DND-41 (cell line): ENCODE data around the gene NPPB.

Experiments
- ATAC-seq: fragments of 200-7000 bp; cut with Tn5 transposase; 3 replicates; pipeline ENCODE4 v1.9.1; 2021; ENCODE audit warnings: low read depth; ENCODE audit not compliant: insufficient read depth
- DNase-seq: peaks from one replicate; pipeline ENCODE4 v3.0.0-alpha.2; 2020
- H2AFZ ChIP-seq: 2 replicates; pipeline ENCODE4 v1.6.0; 2012; ENCODE audit warnings: low read depth, low read length
- H3K27ac ChIP-seq: 2 replicates; pipeline ENCODE4 v1.5.1; 2012; ENCODE audit warnings: low read length, inconsistent platforms
- H3K27me3 ChIP-seq: fragments of 200-600 bp; sonication (generic); 2 replicates; pipeline ENCODE4 v1.6.0; 2012; ENCODE audit warnings: low read length, mild to moderate bottlenecking, inconsistent platforms; ENCODE audit not compliant: insufficient read depth, poor library complexity
- H3K36me3 ChIP-seq: 2 replicates; pipeline ENCODE4 v1.5.1; 2012; ENCODE audit warnings: low read length, inconsistent platforms; ENCODE audit not compliant: insufficient read depth
- H3K4me1 ChIP-seq: 2 replicates; pipeline ENCODE4 v1.5.1; 2012; ENCODE audit warnings: mild to moderate bottlenecking, low read length; ENCODE audit not compliant: insufficient read depth
- H3K4me2 ChIP-seq: 2 replicates; pipeline ENCODE4 v1.6.0; 2012; ENCODE audit warnings: mild to moderate bottlenecking, moderate library complexity, low read length, inconsistent platforms; ENCODE audit not compliant: insufficient read depth
- H3K4me3 ChIP-seq, 2 experiments: fragments of 200-600 bp in 1 of 2; shearing (Covaris generic) in 1 of 2; 2 replicates each; pipeline ENCODE4 v1.5.1; 2012 to 2016; ENCODE audit warnings: inconsistent platforms in 2 of 2, low read length in 2 of 2, mild to moderate bottlenecking in 2 of 2, low read depth in 1 of 2, moderate library complexity in 1 of 2
- H3K79me2 ChIP-seq: 2 replicates; pipeline ENCODE4 v1.6.0; 2012; ENCODE audit warnings: low read length, inconsistent platforms; ENCODE audit not compliant: insufficient read depth
- H3K9ac ChIP-seq: 2 replicates; pipeline ENCODE4 v1.6.0; 2012; ENCODE audit warnings: low read depth, mild to moderate bottlenecking, inconsistent platforms, low read length, moderate library complexity
- H3K9me3 ChIP-seq: 2 replicates; pipeline ENCODE4 v1.5.1; 2012; ENCODE audit warnings: low read length, moderate library complexity, mild to moderate bottlenecking, inconsistent platforms; ENCODE audit not compliant: insufficient read depth, severe bottlenecking
- H4K20me1 ChIP-seq: 2 replicates; pipeline ENCODE4 v1.6.0; 2012; ENCODE audit warnings: low read length; ENCODE audit not compliant: insufficient read depth
- EZH2 ChIP-seq: IDR thresholded peaks from 3 replicates; pipeline ENCODE4 v1.6.1; 2012; ENCODE audit warnings: borderline replicate concordance, low read depth, mild to moderate bottlenecking, moderate library complexity, low read length, inconsistent platforms; ENCODE audit not compliant: severe bottlenecking
- TF ChIP-seq, protein P1 (sequence below): IDR thresholded peaks from 2 replicates; pipeline ENCODE4 v1.5.1; 2012; ENCODE audit warnings: borderline replicate concordance, low read length, moderate library complexity, mild to moderate bottlenecking; ENCODE audit not compliant: poor library complexity, severe bottlenecking; ENCODE audit errors: extremely low read depth

Gene NPPB

DNA sequence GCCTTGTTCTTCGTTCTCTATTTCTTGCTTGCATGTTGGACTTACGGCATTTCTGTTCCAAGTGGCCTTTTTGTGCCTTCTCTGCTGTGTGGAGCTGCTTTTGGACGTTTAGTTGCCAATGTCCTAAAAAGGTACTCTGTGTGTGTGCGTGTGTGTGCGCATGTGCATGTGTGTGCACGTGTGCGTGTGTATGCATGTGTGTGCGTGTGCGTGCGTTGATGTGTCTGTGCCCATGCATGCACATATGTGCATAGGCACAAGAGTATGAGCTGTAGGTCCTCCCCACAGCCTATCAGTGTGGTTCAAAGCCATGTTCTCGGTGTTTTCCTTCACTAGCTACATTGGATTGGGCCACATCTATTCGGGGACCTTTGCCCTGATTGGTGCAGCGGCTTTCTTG, 24.8 kb downstream of the NPPB start:
- Histone ChIP-seq H3K4me3 (no peak overlapping the region), H3K4me1 (no peaks in the 10 kb centered on the region), H4K20me1 (peaks cover 26% of the 10 kb centered on the region), H2AFZ (no peak overlapping the region), H3K27ac (no peak overlapping the region), H3K79me2 (no peaks in the 10 kb centered on the region), H3K4me2 (no peak overlapping the region), H3K9me3 (no peaks in the 10 kb centered on the region), H3K27me3 (no peaks in the 10 kb centered on the region), H3K36me3 (peaks cover 93% of the 10 kb centered on the region), H3K9ac (no peak overlapping the region)
- ATAC-seq: no peak
- no peak for TF ChIP-seq EZH2
- TF ChIP-seq, protein P1, sequence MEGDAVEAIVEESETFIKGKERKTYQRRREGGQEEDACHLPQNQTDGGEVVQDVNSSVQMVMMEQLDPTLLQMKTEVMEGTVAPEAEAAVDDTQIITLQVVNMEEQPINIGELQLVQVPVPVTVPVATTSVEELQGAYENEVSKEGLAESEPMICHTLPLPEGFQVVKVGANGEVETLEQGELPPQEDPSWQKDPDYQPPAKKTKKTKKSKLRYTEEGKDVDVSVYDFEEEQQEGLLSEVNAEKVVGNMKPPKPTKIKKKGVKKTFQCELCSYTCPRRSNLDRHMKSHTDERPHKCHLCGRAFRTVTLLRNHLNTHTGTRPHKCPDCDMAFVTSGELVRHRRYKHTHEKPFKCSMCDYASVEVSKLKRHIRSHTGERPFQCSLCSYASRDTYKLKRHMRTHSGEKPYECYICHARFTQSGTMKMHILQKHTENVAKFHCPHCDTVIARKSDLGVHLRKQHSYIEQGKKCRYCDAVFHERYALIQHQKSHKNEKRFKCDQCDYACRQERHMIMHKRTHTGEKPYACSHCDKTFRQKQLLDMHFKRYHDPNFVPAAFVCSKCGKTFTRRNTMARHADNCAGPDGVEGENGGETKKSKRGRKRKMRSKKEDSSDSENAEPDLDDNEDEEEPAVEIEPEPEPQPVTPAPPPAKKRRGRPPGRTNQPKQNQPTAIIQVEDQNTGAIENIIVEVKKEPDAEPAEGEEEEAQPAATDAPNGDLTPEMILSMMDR: no peak
- DNase-seq: no peak

DNA sequence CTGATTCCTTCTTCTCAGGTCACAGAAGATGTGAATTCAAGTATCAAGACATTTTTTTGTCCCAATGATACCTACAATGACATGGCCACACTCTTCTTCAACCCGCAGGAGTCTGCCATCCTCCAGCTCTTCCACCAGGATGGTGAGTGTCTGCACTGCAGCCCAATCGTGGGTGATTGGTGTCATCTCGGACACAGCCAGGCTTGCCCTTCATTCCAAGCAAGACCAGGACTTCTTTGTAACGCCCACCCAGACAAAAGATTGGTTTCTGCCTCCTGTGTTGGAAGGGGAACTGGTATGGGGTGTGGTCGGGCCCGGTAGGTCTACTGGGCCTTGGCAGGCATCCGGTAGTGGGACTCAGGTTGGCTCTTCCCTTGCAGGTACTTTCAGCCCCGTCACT, 25.2 kb downstream of the NPPB start:
- Histone ChIP-seq H3K4me1 (no peaks in the 10 kb centered on the region), H4K20me1 (peaks cover 25% of the 10 kb centered on the region), H3K79me2 (no peaks in the 10 kb centered on the region), H3K27me3 (no peaks in the 10 kb centered on the region), H3K9me3 (no peaks in the 10 kb centered on the region), H3K36me3 (peaks cover 93% of the 10 kb centered on the region), H3K4me2 (no peak overlapping the region), H2AFZ (no peak overlapping the region), H3K4me3 (no peak overlapping the region), H3K9ac (no peak overlapping the region), H3K27ac (no peak overlapping the region)
- ATAC-seq (no peak), DNase-seq (no peak)
- TF ChIP-seq EZH2: no peak
- TF ChIP-seq, protein P1: no peak

DNA sequence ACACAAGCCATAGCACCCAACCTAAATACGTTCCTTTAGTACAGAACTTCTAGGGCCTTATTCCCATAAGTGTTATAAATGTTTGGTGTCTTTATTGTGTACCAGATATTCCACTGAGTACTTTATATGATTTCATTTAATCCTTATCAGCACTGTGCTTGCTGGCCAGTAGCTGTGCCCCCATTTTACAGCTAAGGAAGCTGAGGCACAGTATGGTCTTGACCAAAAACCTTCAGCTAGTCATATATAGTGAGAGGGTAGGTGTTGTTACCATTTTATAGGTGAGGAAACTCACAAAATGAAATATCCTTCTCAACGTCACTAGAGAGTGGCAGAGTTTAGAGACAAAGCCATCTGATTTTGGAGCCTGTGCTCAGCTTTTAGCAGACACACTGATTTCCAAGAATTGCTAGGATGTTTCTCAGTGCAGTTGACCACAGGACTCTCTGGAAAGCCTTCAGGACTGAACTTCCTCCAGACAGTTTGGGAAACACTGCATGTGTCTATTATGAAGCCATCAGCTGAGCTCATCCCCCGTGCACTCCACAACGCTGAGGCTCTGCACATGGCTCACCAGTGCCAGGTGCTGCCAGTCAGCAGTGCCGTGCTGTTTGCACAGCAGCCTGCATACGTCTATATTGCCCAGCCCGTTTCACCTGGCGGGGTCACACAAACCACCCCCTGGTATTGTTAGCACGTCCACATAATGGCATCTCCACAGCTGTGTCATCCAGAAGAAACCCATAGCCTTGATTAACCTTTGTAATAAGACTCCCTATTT, 26.6 kb downstream of the NPPB start:
- no peak overlapping the region for H2AFZ ChIP-seq
- no peak overlapping the region for H3K4me3 ChIP-seq
- ATAC-seq (no peak), DNase-seq (no peak)
- H3K79me2 ChIP-seq: no peaks in the 10 kb centered on the region
- H4K20me1 ChIP-seq: peaks cover 16% of the 10 kb centered on the region
- peaks cover 93% of the 10 kb centered on the region for H3K36me3 ChIP-seq
- H3K9ac ChIP-seq: no peak overlapping the region
- H3K4me1 ChIP-seq: no peaks in the 10 kb centered on the region
- no peak overlapping the region for H3K4me2 ChIP-seq
- no peaks in the 10 kb centered on the region for H3K9me3 ChIP-seq
- no peak overlapping the region for H3K27ac ChIP-seq
- no peak for TF ChIP-seq EZH2
- TF ChIP-seq, protein P1: no peak
- H3K27me3 ChIP-seq: no peaks in the 10 kb centered on the region
